HEK293T (cell line): ENCODE measurements around the gene DIAPH1.

Experiments
- ARNT ChIP-seq: fragments of 450-650 bp; IDR thresholded peaks from 2 replicates; pipeline ENCODE4 v1.6.1; 2017; ENCODE audit warnings: mild to moderate bottlenecking
- BHLHE40 ChIP-seq: fragments of 450-650 bp; IDR thresholded peaks from 2 replicates; pipeline ENCODE4 v1.6.1; 2016; ENCODE audit warnings: mild to moderate bottlenecking, moderate library complexity, borderline replicate concordance
- CTBP1 ChIP-seq: fragments of 450-650 bp; IDR thresholded peaks from 2 replicates; pipeline ENCODE4 v1.6.1; 2016; ENCODE audit warnings: borderline replicate concordance
- ELF4 ChIP-seq: fragments of 450-650 bp; IDR thresholded peaks from 2 replicates; pipeline ENCODE4 v1.6.1; 2017; ENCODE audit warnings: antibody characterized with exemption
- FOXA1 ChIP-seq: fragments of 450-650 bp; IDR thresholded peaks from 2 replicates; pipeline ENCODE4 v1.6.1; 2016; ENCODE audit warnings: mild to moderate bottlenecking
- FOXM1 ChIP-seq: fragments of 450-650 bp; IDR thresholded peaks from 2 replicates; pipeline ENCODE4 v1.6.1; 2017; ENCODE audit warnings: mild to moderate bottlenecking, borderline replicate concordance
- HDGF ChIP-seq: fragments of 450-650 bp; IDR thresholded peaks from 2 replicates; pipeline ENCODE4 v1.6.1; 2017; ENCODE audit warnings: antibody characterized with exemption, borderline replicate concordance
- L3MBTL2 ChIP-seq: fragments of 450-650 bp; conservative IDR thresholded peaks from 2 replicates; pipeline ENCODE4 v1.6.1; 2016; ENCODE audit warnings: mild to moderate bottlenecking
- SP1 ChIP-seq: fragments of 450-650 bp; IDR thresholded peaks from 2 replicates; pipeline ENCODE4 v1.6.1; 2017
- TARDBP ChIP-seq: fragments of 450-650 bp; IDR thresholded peaks from 2 replicates; pipeline ENCODE4 v1.6.1; 2016
- ZNF384 ChIP-seq: fragments of 450-650 bp; IDR thresholded peaks from 2 replicates; pipeline ENCODE4 v1.6.1; 2016
- TF ChIP-seq, protein P1 (sequence below): fragments of 450-650 bp; IDR thresholded peaks from 2 replicates; pipeline ENCODE4 v1.6.1; 2016

DNA sequence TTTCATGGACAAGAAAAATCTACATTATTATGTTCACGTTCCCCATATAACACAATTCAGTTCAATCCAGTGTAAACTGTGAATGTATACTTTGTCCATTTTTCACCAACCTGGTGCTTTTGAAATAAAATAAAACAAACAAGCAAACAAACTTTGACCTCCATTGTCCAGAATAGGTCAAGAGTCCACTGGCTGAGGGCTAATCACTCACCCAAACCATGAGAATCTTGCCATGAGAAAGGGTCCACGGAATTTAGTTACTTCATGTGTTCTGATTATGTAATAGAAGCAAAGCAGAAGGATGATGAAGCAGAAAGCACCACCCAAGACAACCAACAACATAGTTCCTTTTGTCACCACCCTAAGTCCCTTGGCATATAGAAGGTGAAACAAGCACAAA is 28.7 kb downstream of the DIAPH1 start:
- no peak for TF ChIP-seq ELF4
- TF ChIP-seq TARDBP, result no peak
- no peak for TF ChIP-seq FOXM1
- no peak for TF ChIP-seq BHLHE40
- TF ChIP-seq L3MBTL2, result no peak
- TF ChIP-seq, protein P1, sequence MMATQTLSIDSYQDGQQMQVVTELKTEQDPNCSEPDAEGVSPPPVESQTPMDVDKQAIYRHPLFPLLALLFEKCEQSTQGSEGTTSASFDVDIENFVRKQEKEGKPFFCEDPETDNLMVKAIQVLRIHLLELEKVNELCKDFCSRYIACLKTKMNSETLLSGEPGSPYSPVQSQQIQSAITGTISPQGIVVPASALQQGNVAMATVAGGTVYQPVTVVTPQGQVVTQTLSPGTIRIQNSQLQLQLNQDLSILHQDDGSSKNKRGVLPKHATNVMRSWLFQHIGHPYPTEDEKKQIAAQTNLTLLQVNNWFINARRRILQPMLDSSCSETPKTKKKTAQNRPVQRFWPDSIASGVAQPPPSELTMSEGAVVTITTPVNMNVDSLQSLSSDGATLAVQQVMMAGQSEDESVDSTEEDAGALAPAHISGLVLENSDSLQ, result no peak
- TF ChIP-seq ZNF384, result no peak
- TF ChIP-seq FOXA1, result no peak
- TF ChIP-seq SP1, result no peak
- TF ChIP-seq CTBP1, result no peak
- no peak for TF ChIP-seq ARNT
- no peak for TF ChIP-seq HDGF
